IMR-90 (cell line): ENCODE results near the gene LAMP5. TPM values are rescaled to one million over a fixed set of nuclear protein-coding genes. Genes with fewer than 3 reads are reported as not detected.

Experiments
- ATAC-seq: fragments of 200-7000 bp; cut with Tn5 transposase; 2 replicates; pipeline ENCODE4 v1.9.1; 2020; ENCODE audit warnings: low read depth, mild to moderate bottlenecking, moderate library complexity
- BruUV-seq: library from RNA; stranded (reverse); fragments of 400-500 nt; replicated peaks from 2 replicates; lab custom pipeline; 2021; lab: Mats Ljungman, UMichigan
- CTCF ChIA-PET: fragments of 300-600 bp; formaldehyde crosslinking; extraction: SDS; loops from one replicate; lab custom pipeline; 2021; ENCODE audit warnings: antibody characterized with exemption; lab: Yijun Ruan, JAX
- POLR2A ChIA-PET: fragments of 300-600 bp; sonication (Branson Sonifier 250); formaldehyde crosslinking; loops from one replicate; lab custom pipeline; 2022; ENCODE audit warnings: antibody characterized with exemption; ENCODE audit not compliant: unreplicated experiment; lab: Charles Lee
- DNase-seq: peaks from one replicate; pipeline ENCODE4 v3.0.0; 2013
- H2AFZ ChIP-seq: replicated peaks from 2 replicates; pipeline ENCODE3; 2013; ENCODE audit warnings: low read length, mild to moderate bottlenecking; ENCODE audit not compliant: poor library complexity
- H2AK5ac ChIP-seq: 2 replicates; pipeline ENCODE4 v1.6.1; 2013; ENCODE audit warnings: low read depth, low read length, inconsistent platforms
- H2AK9ac ChIP-seq: replicated peaks from 2 replicates; pipeline ENCODE3; 2013; ENCODE audit warnings: mild to moderate bottlenecking, low read depth, low read length, moderate library complexity; ENCODE audit not compliant: poor library complexity
- H2BK120ac ChIP-seq: 2 replicates; pipeline ENCODE4 v1.6.1; 2013; ENCODE audit warnings: low read depth, low read length, inconsistent platforms
- H2BK15ac ChIP-seq: 3 replicates; pipeline ENCODE4 v1.6.1; 2013; ENCODE audit warnings: low read depth, low read length, inconsistent platforms
- H2BK20ac ChIP-seq: 2 replicates; pipeline ENCODE4 v1.6.1; 2013; ENCODE audit warnings: low read depth, mild to moderate bottlenecking, inconsistent platforms, low read length, moderate library complexity
- H2BK5ac ChIP-seq: 2 replicates; pipeline ENCODE4 v1.6.1; 2013; ENCODE audit warnings: mild to moderate bottlenecking, low read depth, low read length, inconsistent platforms; ENCODE audit not compliant: poor library complexity, severe bottlenecking
- H3K14ac ChIP-seq: replicated peaks from 2 replicates; pipeline ENCODE4 v1.6.1; 2013; ENCODE audit warnings: low read depth, low read length, inconsistent platforms
- H3K18ac ChIP-seq: 2 replicates; pipeline ENCODE4 v1.6.1; 2013; ENCODE audit warnings: low read depth, low read length, control low read depth
- H3K23ac ChIP-seq: 2 replicates; pipeline ENCODE4 v1.6.1; 2013; ENCODE audit warnings: low read depth, low read length, inconsistent platforms
- H3K27ac ChIP-seq: 2 replicates; pipeline ENCODE4 v1.5.1; 2013; ENCODE audit warnings: mild to moderate bottlenecking, control low read depth, low read length; ENCODE audit not compliant: insufficient read depth
- H3K27me3 ChIP-seq: 2 replicates; pipeline ENCODE4 v1.6.1; 2013; ENCODE audit warnings: low read length; ENCODE audit not compliant: control insufficient read depth, insufficient read depth
- H3K36me3 ChIP-seq: 2 replicates; pipeline ENCODE4 v1.6.1; 2013; ENCODE audit warnings: low read length, mixed read lengths; ENCODE audit not compliant: control insufficient read depth, insufficient read depth
- H3K4ac ChIP-seq: 2 replicates; pipeline ENCODE4 v1.6.1; 2013; ENCODE audit warnings: low read depth, low read length, inconsistent platforms
- H3K4me1 ChIP-seq: 2 replicates; pipeline ENCODE4 v1.6.1; 2013; ENCODE audit warnings: low read length, mixed read lengths; ENCODE audit not compliant: control insufficient read depth, insufficient read depth
- H3K4me2 ChIP-seq: 2 replicates; pipeline ENCODE4 v1.6.1; 2013; ENCODE audit warnings: low read depth, mild to moderate bottlenecking, control low read depth, low read length, moderate library complexity
- H3K4me3 ChIP-seq: 2 replicates; pipeline ENCODE4 v1.5.1; 2013; ENCODE audit warnings: low read depth, mild to moderate bottlenecking, control low read depth, low read length, moderate library complexity; ENCODE audit not compliant: insufficient read depth
- H3K56ac ChIP-seq: 2 replicates; pipeline ENCODE4 v1.6.1; 2013; ENCODE audit warnings: low read length, inconsistent platforms; ENCODE audit not compliant: insufficient read depth; ENCODE audit errors: extremely low read depth
- H3K79me1 ChIP-seq, 2 experiments: 2 replicates each; pipeline ENCODE4 v1.6.1; 2013; ENCODE audit warnings: low read length in 2 of 2, inconsistent platforms in 1 of 2, low read depth in 1 of 2
- H3K9ac ChIP-seq: 2 replicates; pipeline ENCODE4 v1.6.1; 2013; ENCODE audit warnings: low read depth, low read length, control low read depth
- H3K9me1 ChIP-seq: 2 replicates; pipeline ENCODE4 v1.6.1; 2013; ENCODE audit warnings: low read length, inconsistent platforms; ENCODE audit not compliant: insufficient read depth
- H3K9me3 ChIP-seq: 2 replicates; pipeline ENCODE4 v1.6.1; 2013; ENCODE audit warnings: low read length; ENCODE audit not compliant: control insufficient read depth, insufficient read depth
- H4K20me1 ChIP-seq: 2 replicates; pipeline ENCODE4 v1.6.1; 2013; ENCODE audit warnings: low read length, inconsistent platforms; ENCODE audit not compliant: insufficient read depth
- H4K5ac ChIP-seq: 2 replicates; pipeline ENCODE4 v1.6.1; 2013; ENCODE audit warnings: mild to moderate bottlenecking, low read depth, low read length, control low read depth
- H4K8ac ChIP-seq, 2 experiments: 2 replicates each; pipeline ENCODE4 v1.6.1; 2013; ENCODE audit warnings: low read depth in 2 of 2, low read length in 2 of 2, control low read depth in 1 of 2, inconsistent platforms in 1 of 2
- H4K91ac ChIP-seq: 2 replicates; pipeline ENCODE4 v1.6.1; 2013; ENCODE audit warnings: low read depth, low read length, inconsistent platforms; ENCODE audit not compliant: insufficient read depth
- BHLHE40 ChIP-seq: fragments of 150-350 bp; IDR thresholded peaks from 2 replicates; pipeline ENCODE4 v1.6.1; 2016; ENCODE audit warnings: mild to moderate bottlenecking, low read depth, low read length
- CEBPB ChIP-seq: IDR thresholded peaks from 2 replicates; pipeline ENCODE4 v1.6.1; 2012; ENCODE audit warnings: low read depth, low read length, improper control_type of control experiment
- CHD1 ChIP-seq: IDR thresholded peaks from 2 replicates; pipeline ENCODE4 v1.6.1; 2012; ENCODE audit warnings: low read depth, low read length, improper control_type of control experiment
- MAZ ChIP-seq: IDR thresholded peaks from 2 replicates; pipeline ENCODE4 v1.6.1; 2012; ENCODE audit warnings: low read depth, mild to moderate bottlenecking, low read length, improper control_type of control experiment, moderate library complexity, borderline replicate concordance
- POLR2A ChIP-seq: IDR thresholded peaks from 2 replicates; pipeline ENCODE4 v1.6.1; 2012; ENCODE audit warnings: mild to moderate bottlenecking, low read depth, low read length
- RFX5 ChIP-seq: IDR thresholded peaks from 2 replicates; pipeline ENCODE4 v1.8.0; 2012; ENCODE audit warnings: low read depth, mild to moderate bottlenecking, low read length, moderate library complexity
- WGBS, 2 experiments: methylation state at CpG; one replicate each; pipeline versions ENCODE4 v1.1.5 to v1.1.7; 2013; ENCODE audit warnings: missing lambda C conversion rate in 2 of 2; ENCODE audit not compliant: insufficient read length in 1 of 2; ENCODE audit errors: extremely low coverage in 2 of 2; 5-methylcytosine and 5-hydroxymethylcytosine counted together
- dilution Hi-C: fragments of 300-500 bp; cut with HindIII; formaldehyde crosslinking; loops from one replicate; pipeline ENCODE4 v1.14.3; 2018; ENCODE audit warnings: low sequenced_read_pairs; ENCODE audit not compliant: unreplicated experiment
- in situ Hi-C: fragments of 300-500 bp; cut with MboI; formaldehyde crosslinking; loops from 3 replicates; pipeline ENCODE4 v1.14.3; 2019; ENCODE audit warnings: low sequenced_read_pairs, inconsistent platforms, mixed read lengths
- intact Hi-C: fragments of 100-400 bp; cut with micrococcal nuclease; formaldehyde crosslinking; loops from 2 replicates; pipeline ENCODE4 v1.10.0; 2022
- polyA plus RNA-seq, 3 experiments: library from polyadenylated mRNA; depleted of rRNA; stranded (reverse); fragments of >200 nt; gene quantifications; 2 replicates each; pipeline ENCODE4 v1.2.3, GENCODE V29; 2012; ENCODE audit warnings: low replicate concordance in 1 of 3
- total RNA-seq: library from RNA; depleted of rRNA; stranded (reverse); fragments of >200 nt; gene quantifications from 2 replicates; pipeline ENCODE4 v1.2.3, GENCODE V29; 2012
- TF ChIP-seq, protein P1 (sequence below): fragments of 150-350 bp; IDR thresholded peaks from 2 replicates; pipeline ENCODE4 v1.6.1; 2017; ENCODE audit warnings: mild to moderate bottlenecking, antibody characterized with exemption, low read length, low read depth

The LAMP5 gene
- total and polyA plus RNA-seq, 2 of the 4 experiments (the other 2 are of a cell fraction), result not detected

GRCh38 chr20:9565910-9566550 is 51.6 kb downstream of the LAMP5 start:
- H2AK5ac ChIP-seq, result no peak overlapping the region
- WGBS, 2 experiments, result 75% methylated on average over 16 of the region's 20 CpGs; no CpG with 5 or more reads in 1 of the 2 experiments
- no peaks in the 10 kb centered on the region for H3K4me1 ChIP-seq
- in situ Hi-C loops, result no loop called here
- DNase-seq (no peak), ATAC-seq (no peak)
- H3K23ac ChIP-seq, result no peak overlapping the region
- intact Hi-C loops, result no loop called here
- no peak overlapping the region for H3K14ac ChIP-seq
- no peak overlapping the region for H3K4ac ChIP-seq
- no peak overlapping the region for H3K56ac ChIP-seq
- ChIA-PET POLR2A (no interaction called here), CTCF (no interaction called here)
- H3K79me1 ChIP-seq, result no peaks in the 10 kb centered on the region
- no peak overlapping the region for H3K4me3 ChIP-seq
- H3K9me1 ChIP-seq, result no peaks in the 10 kb centered on the region
- no peak for TF ChIP-seq CEBPB
- TF ChIP-seq POLR2A, result no peak
- TF ChIP-seq, protein P1, sequence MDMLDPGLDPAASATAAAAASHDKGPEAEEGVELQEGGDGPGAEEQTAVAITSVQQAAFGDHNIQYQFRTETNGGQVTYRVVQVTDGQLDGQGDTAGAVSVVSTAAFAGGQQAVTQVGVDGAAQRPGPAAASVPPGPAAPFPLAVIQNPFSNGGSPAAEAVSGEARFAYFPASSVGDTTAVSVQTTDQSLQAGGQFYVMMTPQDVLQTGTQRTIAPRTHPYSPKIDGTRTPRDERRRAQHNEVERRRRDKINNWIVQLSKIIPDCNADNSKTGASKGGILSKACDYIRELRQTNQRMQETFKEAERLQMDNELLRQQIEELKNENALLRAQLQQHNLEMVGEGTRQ, result no peak
- no peak for TF ChIP-seq BHLHE40
- no peak for TF ChIP-seq MAZ
- TF ChIP-seq CHD1, result no peak
- TF ChIP-seq RFX5, result no peak
- peaks cover 21% of the 10 kb centered on the region for H3K27me3 ChIP-seq
- no peak overlapping the region for H3K4me2 ChIP-seq
- no peaks in the 10 kb centered on the region for H3K9me3 ChIP-seq
- no peaks in the 10 kb centered on the region for H3K36me3 ChIP-seq
- H2BK20ac ChIP-seq, result no peak overlapping the region
- no peak overlapping the region for H2BK15ac ChIP-seq
- H2AFZ ChIP-seq, result no peak overlapping the region
- H3K27ac ChIP-seq, result no peak overlapping the region
- H4K20me1 ChIP-seq, result no peaks in the 10 kb centered on the region
- H2BK5ac ChIP-seq, result no peak overlapping the region
- no TSS peak for BruUV-seq
- no peak overlapping the region for H3K18ac ChIP-seq
- no peak overlapping the region for H4K8ac ChIP-seq
- no peak overlapping the region for H2AK9ac ChIP-seq
- H4K5ac ChIP-seq, result no peak overlapping the region
- H4K91ac ChIP-seq, result no peak overlapping the region
- H2BK120ac ChIP-seq, result no peak overlapping the region
- dilution Hi-C loops, result no loop called here
- H3K9ac ChIP-seq, result no peak overlapping the region
